IMR-90 (cell line): ENCODE measurements around the gene RFX4. TPM values are rescaled to one million over a fixed set of nuclear protein-coding genes. Genes with fewer than 3 reads are reported as not detected.

Experiments
- ATAC-seq: fragments of 200-7000 bp; cut with Tn5 transposase; 2 replicates; pipeline ENCODE4 v1.9.1; 2020; ENCODE audit warnings: low read depth, mild to moderate bottlenecking, moderate library complexity
- BruUV-seq: library from RNA; stranded (reverse); fragments of 400-500 nt; replicated peaks from 2 replicates; lab custom pipeline; 2021; lab: Mats Ljungman, UMichigan
- CTCF ChIA-PET: fragments of 300-600 bp; formaldehyde crosslinking; extraction: SDS; loops from one replicate; lab custom pipeline; 2021; ENCODE audit warnings: antibody characterized with exemption; lab: Yijun Ruan, JAX
- POLR2A ChIA-PET: fragments of 300-600 bp; sonication (Branson Sonifier 250); formaldehyde crosslinking; loops from one replicate; lab custom pipeline; 2022; ENCODE audit warnings: antibody characterized with exemption; ENCODE audit not compliant: unreplicated experiment; lab: Charles Lee
- DNase-seq: peaks from one replicate; pipeline ENCODE4 v3.0.0; 2013
- H2AFZ ChIP-seq: replicated peaks from 2 replicates; pipeline ENCODE3; 2013; ENCODE audit warnings: low read length, mild to moderate bottlenecking; ENCODE audit not compliant: poor library complexity
- H2AK5ac ChIP-seq: 2 replicates; pipeline ENCODE4 v1.6.1; 2013; ENCODE audit warnings: low read depth, low read length, inconsistent platforms
- H2AK9ac ChIP-seq: replicated peaks from 2 replicates; pipeline ENCODE3; 2013; ENCODE audit warnings: mild to moderate bottlenecking, low read depth, low read length, moderate library complexity; ENCODE audit not compliant: poor library complexity
- H2BK120ac ChIP-seq: 2 replicates; pipeline ENCODE4 v1.6.1; 2013; ENCODE audit warnings: low read depth, low read length, inconsistent platforms
- H2BK15ac ChIP-seq: 3 replicates; pipeline ENCODE4 v1.6.1; 2013; ENCODE audit warnings: low read depth, low read length, inconsistent platforms
- H2BK20ac ChIP-seq: 2 replicates; pipeline ENCODE4 v1.6.1; 2013; ENCODE audit warnings: low read depth, mild to moderate bottlenecking, inconsistent platforms, low read length, moderate library complexity
- H2BK5ac ChIP-seq: 2 replicates; pipeline ENCODE4 v1.6.1; 2013; ENCODE audit warnings: mild to moderate bottlenecking, low read depth, low read length, inconsistent platforms; ENCODE audit not compliant: poor library complexity, severe bottlenecking
- H3K14ac ChIP-seq: replicated peaks from 2 replicates; pipeline ENCODE4 v1.6.1; 2013; ENCODE audit warnings: low read depth, low read length, inconsistent platforms
- H3K18ac ChIP-seq: 2 replicates; pipeline ENCODE4 v1.6.1; 2013; ENCODE audit warnings: low read depth, low read length, control low read depth
- H3K23ac ChIP-seq: 2 replicates; pipeline ENCODE4 v1.6.1; 2013; ENCODE audit warnings: low read depth, low read length, inconsistent platforms
- H3K27ac ChIP-seq: 2 replicates; pipeline ENCODE4 v1.5.1; 2013; ENCODE audit warnings: mild to moderate bottlenecking, control low read depth, low read length; ENCODE audit not compliant: insufficient read depth
- H3K27me3 ChIP-seq: 2 replicates; pipeline ENCODE4 v1.6.1; 2013; ENCODE audit warnings: low read length; ENCODE audit not compliant: control insufficient read depth, insufficient read depth
- H3K36me3 ChIP-seq: 2 replicates; pipeline ENCODE4 v1.6.1; 2013; ENCODE audit warnings: low read length, mixed read lengths; ENCODE audit not compliant: control insufficient read depth, insufficient read depth
- H3K4ac ChIP-seq: 2 replicates; pipeline ENCODE4 v1.6.1; 2013; ENCODE audit warnings: low read depth, low read length, inconsistent platforms
- H3K4me1 ChIP-seq: 2 replicates; pipeline ENCODE4 v1.6.1; 2013; ENCODE audit warnings: low read length, mixed read lengths; ENCODE audit not compliant: control insufficient read depth, insufficient read depth
- H3K4me2 ChIP-seq: 2 replicates; pipeline ENCODE4 v1.6.1; 2013; ENCODE audit warnings: low read depth, mild to moderate bottlenecking, control low read depth, low read length, moderate library complexity
- H3K4me3 ChIP-seq: 2 replicates; pipeline ENCODE4 v1.5.1; 2013; ENCODE audit warnings: low read depth, mild to moderate bottlenecking, control low read depth, low read length, moderate library complexity; ENCODE audit not compliant: insufficient read depth
- H3K56ac ChIP-seq: 2 replicates; pipeline ENCODE4 v1.6.1; 2013; ENCODE audit warnings: low read length, inconsistent platforms; ENCODE audit not compliant: insufficient read depth; ENCODE audit errors: extremely low read depth
- H3K79me1 ChIP-seq, 2 experiments: 2 replicates each; pipeline ENCODE4 v1.6.1; 2013; ENCODE audit warnings: low read length in 2 of 2, inconsistent platforms in 1 of 2, low read depth in 1 of 2
- H3K9ac ChIP-seq: 2 replicates; pipeline ENCODE4 v1.6.1; 2013; ENCODE audit warnings: low read depth, low read length, control low read depth
- H3K9me1 ChIP-seq: 2 replicates; pipeline ENCODE4 v1.6.1; 2013; ENCODE audit warnings: low read length, inconsistent platforms; ENCODE audit not compliant: insufficient read depth
- H3K9me3 ChIP-seq: 2 replicates; pipeline ENCODE4 v1.6.1; 2013; ENCODE audit warnings: low read length; ENCODE audit not compliant: control insufficient read depth, insufficient read depth
- H4K20me1 ChIP-seq: 2 replicates; pipeline ENCODE4 v1.6.1; 2013; ENCODE audit warnings: low read length, inconsistent platforms; ENCODE audit not compliant: insufficient read depth
- H4K5ac ChIP-seq: 2 replicates; pipeline ENCODE4 v1.6.1; 2013; ENCODE audit warnings: mild to moderate bottlenecking, low read depth, low read length, control low read depth
- H4K8ac ChIP-seq, 2 experiments: 2 replicates each; pipeline ENCODE4 v1.6.1; 2013; ENCODE audit warnings: low read depth in 2 of 2, low read length in 2 of 2, control low read depth in 1 of 2, inconsistent platforms in 1 of 2
- H4K91ac ChIP-seq: 2 replicates; pipeline ENCODE4 v1.6.1; 2013; ENCODE audit warnings: low read depth, low read length, inconsistent platforms; ENCODE audit not compliant: insufficient read depth
- CEBPB ChIP-seq: IDR thresholded peaks from 2 replicates; pipeline ENCODE4 v1.6.1; 2012; ENCODE audit warnings: low read depth, low read length, improper control_type of control experiment
- CTCF ChIP-seq: conservative IDR thresholded peaks from 2 replicates; pipeline ENCODE4 v1.5.1; 2012; ENCODE audit warnings: mild to moderate bottlenecking, low read depth, low read length, improper control_type of control experiment
- ELK1 ChIP-seq: fragments of 150-350 bp; IDR thresholded peaks from 2 replicates; pipeline ENCODE4 v1.6.1; 2016; ENCODE audit warnings: low read depth, mild to moderate bottlenecking, low read length, moderate library complexity, borderline replicate concordance
- MAFK ChIP-seq: IDR thresholded peaks from 2 replicates; pipeline ENCODE4 v1.6.1; 2012; ENCODE audit warnings: low read depth, low read length, improper control_type of control experiment
- MAZ ChIP-seq: IDR thresholded peaks from 2 replicates; pipeline ENCODE4 v1.6.1; 2012; ENCODE audit warnings: low read depth, mild to moderate bottlenecking, low read length, improper control_type of control experiment, moderate library complexity, borderline replicate concordance
- MXI1 ChIP-seq: IDR thresholded peaks from 2 replicates; pipeline ENCODE4 v1.6.1; 2012; ENCODE audit warnings: low read depth, mild to moderate bottlenecking, low read length, moderate library complexity, borderline replicate concordance
- POLR2A ChIP-seq: IDR thresholded peaks from 2 replicates; pipeline ENCODE4 v1.6.1; 2012; ENCODE audit warnings: mild to moderate bottlenecking, low read depth, low read length
- RCOR1 ChIP-seq: IDR thresholded peaks from 2 replicates; pipeline ENCODE4 v1.6.1; 2012; ENCODE audit warnings: mild to moderate bottlenecking, low read length, improper control_type of control experiment; ENCODE audit not compliant: insufficient replicate concordance
- WGBS, 2 experiments: methylation state at CpG; one replicate each; pipeline versions ENCODE4 v1.1.5 to v1.1.7; 2013; ENCODE audit warnings: missing lambda C conversion rate in 2 of 2; ENCODE audit not compliant: insufficient read length in 1 of 2; ENCODE audit errors: extremely low coverage in 2 of 2; 5-methylcytosine and 5-hydroxymethylcytosine counted together
- dilution Hi-C: fragments of 300-500 bp; cut with HindIII; formaldehyde crosslinking; loops from one replicate; pipeline ENCODE4 v1.14.3; 2018; ENCODE audit warnings: low sequenced_read_pairs; ENCODE audit not compliant: unreplicated experiment
- in situ Hi-C: fragments of 300-500 bp; cut with MboI; formaldehyde crosslinking; loops from 3 replicates; pipeline ENCODE4 v1.14.3; 2019; ENCODE audit warnings: low sequenced_read_pairs, inconsistent platforms, mixed read lengths
- intact Hi-C: fragments of 100-400 bp; cut with micrococcal nuclease; formaldehyde crosslinking; loops from 2 replicates; pipeline ENCODE4 v1.10.0; 2022
- polyA plus RNA-seq, 3 experiments: library from polyadenylated mRNA; depleted of rRNA; stranded (reverse); fragments of >200 nt; gene quantifications; 2 replicates each; pipeline ENCODE4 v1.2.3, GENCODE V29; 2012; ENCODE audit warnings: low replicate concordance in 1 of 3
- total RNA-seq: library from RNA; depleted of rRNA; stranded (reverse); fragments of >200 nt; gene quantifications from 2 replicates; pipeline ENCODE4 v1.2.3, GENCODE V29; 2012

The RFX4 gene
- total and polyA plus RNA-seq, 2 of the 4 experiments (the other 2 are of a cell fraction), result not detected

GRCh38 chr12:106645465-106646330 lies 62.9 kb downstream of the RFX4 start:
- Histone ChIP-seq H3K4me2 (no peak overlapping the region), H3K79me1 (no peaks in the 10 kb centered on the region), H4K20me1 (no peaks in the 10 kb centered on the region), H2AK9ac (no peak overlapping the region), H2AK5ac (no peak overlapping the region), H3K4ac (no peak overlapping the region), H2BK5ac (no peak overlapping the region), H3K23ac (no peak overlapping the region), H4K5ac (no peak overlapping the region), H4K91ac (no peak overlapping the region), H3K4me3 (no peak overlapping the region), H3K9me1 (no peaks in the 10 kb centered on the region), H3K36me3 (no peaks in the 10 kb centered on the region), H2BK15ac (no peak overlapping the region), H2BK120ac (no peak overlapping the region), H4K8ac (no peak overlapping the region), H3K27me3 (peaks cover 1% of the 10 kb centered on the region; the same call in 1 of the 2 replicates), H2AFZ (no peak overlapping the region), H3K27ac (no peak overlapping the region), H2BK20ac (no peak overlapping the region), H3K56ac (no peak overlapping the region), H3K14ac (no peak overlapping the region), H3K4me1 (no peaks in the 10 kb centered on the region), H3K9ac (no peak overlapping the region), H3K18ac (no peak overlapping the region), H3K9me3 (no peaks in the 10 kb centered on the region)
- BruUV-seq, result no TSS peak
- dilution Hi-C loops, result no loop called here
- DNase-seq (no peak), ATAC-seq (no peak)
- in situ Hi-C loops, result no loop called here
- WGBS, 2 experiments, result no CpG with 5 or more reads among the region's 6 CpGs
- TF ChIP-seq CEBPB (no peak), RCOR1 (no peak), CTCF (no peak), MXI1 (no peak), ELK1 (no peak), MAFK (no peak), MAZ (no peak), POLR2A (no peak)
- ChIA-PET CTCF (no interaction called here), POLR2A (no interaction called here)
- intact Hi-C loops, result no loop called here
